ENCODE data around the gene TMEM158. TPM values are rescaled to one million over a fixed set of nuclear protein-coding genes. Genes with fewer than 3 reads are reported as not detected.

TMEM158 gene
- total RNA-seq, 1 donor from 2014 or later = 1.2 TPM

DNA sequence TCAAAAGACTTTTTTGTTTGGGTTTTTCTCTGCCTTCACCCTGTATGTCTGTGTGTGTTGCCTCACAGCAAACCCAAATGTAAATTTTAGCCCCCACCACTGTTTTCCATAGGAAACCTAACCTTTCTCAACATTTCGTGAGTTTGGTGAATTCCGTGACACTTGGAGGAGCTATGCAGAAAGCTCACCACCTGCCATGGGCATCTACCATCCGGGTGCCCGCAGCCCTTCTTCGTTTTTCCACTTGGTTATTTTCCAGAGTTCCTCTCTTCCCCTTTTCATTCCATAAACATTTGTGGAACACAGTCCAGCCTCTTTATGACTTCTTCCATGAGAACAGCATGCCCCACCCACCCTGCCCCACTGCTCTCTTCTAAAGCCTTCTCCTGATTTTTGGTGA, 31.3 kb downstream of the TMEM158 start:
- Histone ChIP-seq H3K4me1 (no peaks in the 10 kb centered on the region), H3K4me3 (no peak overlapping the region), H3K36me3 (no peaks in the 10 kb centered on the region), H3K27ac (no peak overlapping the region), H3K9me3 (no peaks in the 10 kb centered on the region), H3K27me3 (no peaks in the 10 kb centered on the region)
- no peak for DNase-seq (ENCODE audit: extremely low spot score in 2 of 2)
- TF ChIP-seq CTCF (IDR thresholded peaks at IDR 0.05) (no peak), POLR2AphosphoS5 (IDR thresholded peaks at IDR 0.05; ENCODE audit: insufficient read depth in 1 of 2, low read depth in 1 of 2) (no peak), POLR2A (IDR thresholded peaks at IDR 0.05) (no peak)
- intact Hi-C loops (cut with DNase I) = no loop called here

DNA sequence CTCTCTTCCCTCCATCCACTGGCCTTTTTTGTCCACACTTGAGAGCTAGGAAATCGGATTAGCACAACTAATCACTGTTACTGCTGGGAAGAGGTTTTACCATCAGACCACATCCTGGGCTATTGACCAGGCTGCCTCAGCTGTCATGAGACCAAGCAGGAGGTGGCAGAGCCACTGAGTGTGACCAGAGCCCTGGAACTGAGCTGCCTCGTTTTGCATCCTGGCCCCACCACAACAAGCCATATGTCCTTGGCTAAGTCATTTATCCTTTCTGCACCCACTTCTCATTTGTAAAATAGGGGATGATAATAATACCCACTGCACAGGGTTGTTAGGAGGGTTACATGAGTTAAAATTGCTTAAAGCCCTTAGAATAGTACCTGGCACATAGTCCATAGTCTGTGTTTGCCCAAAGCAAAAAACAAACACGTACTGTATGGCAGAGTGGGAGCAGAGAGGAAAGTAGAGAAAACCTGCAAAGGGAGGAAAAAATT, 34.1 kb downstream of the TMEM158 start:
- Histone ChIP-seq H3K4me3 (no peak overlapping the region), H3K27ac (no peak overlapping the region), H3K27me3 (no peaks in the 10 kb centered on the region), H3K36me3 (no peaks in the 10 kb centered on the region), H3K9me3 (no peaks in the 10 kb centered on the region), H3K4me1 (no peaks in the 10 kb centered on the region)
- TF ChIP-seq CTCF (IDR thresholded peaks at IDR 0.05) (no peak), POLR2AphosphoS5 (IDR thresholded peaks at IDR 0.05; ENCODE audit: insufficient read depth in 1 of 2, low read depth in 1 of 2) (no peak), POLR2A (IDR thresholded peaks at IDR 0.05) (no peak)
- intact Hi-C loops (cut with DNase I) = no loop called here
- DNase-seq (ENCODE audit: extremely low spot score in 2 of 2) = no peak

DNA sequence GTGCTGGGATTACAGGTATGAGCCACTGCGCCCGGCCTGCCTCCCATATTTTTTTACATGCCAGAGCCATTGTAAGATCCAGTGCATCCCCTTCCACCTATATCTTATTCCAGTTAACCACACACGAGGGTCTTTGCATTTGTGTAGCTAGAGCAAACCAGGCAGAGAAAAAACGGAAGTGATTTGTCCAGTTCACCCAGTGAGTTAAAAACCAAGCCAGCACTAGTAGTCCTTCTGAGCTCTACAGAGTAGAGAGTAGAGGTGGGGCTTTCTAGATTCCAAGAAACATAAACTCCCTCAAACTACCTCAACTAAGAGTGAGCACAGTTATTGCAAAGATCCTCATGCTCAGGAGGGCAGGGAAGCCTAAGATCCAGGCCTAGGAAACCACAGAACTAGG, 34.7 kb downstream of the TMEM158 start:
- Histone ChIP-seq H3K36me3 (no peaks in the 10 kb centered on the region), H3K4me3 (no peak overlapping the region), H3K9me3 (no peaks in the 10 kb centered on the region), H3K27ac (no peak overlapping the region), H3K27me3 (no peaks in the 10 kb centered on the region), H3K4me1 (no peaks in the 10 kb centered on the region)
- intact Hi-C loops (cut with DNase I) = no loop called here
- TF ChIP-seq POLR2A (IDR thresholded peaks at IDR 0.05) (no peak), POLR2AphosphoS5 (IDR thresholded peaks at IDR 0.05; ENCODE audit: insufficient read depth in 1 of 2, low read depth in 1 of 2) (no peak), CTCF (IDR thresholded peaks at IDR 0.05) (no peak)
- no peak for DNase-seq (ENCODE audit: extremely low spot score in 2 of 2)

DNA sequence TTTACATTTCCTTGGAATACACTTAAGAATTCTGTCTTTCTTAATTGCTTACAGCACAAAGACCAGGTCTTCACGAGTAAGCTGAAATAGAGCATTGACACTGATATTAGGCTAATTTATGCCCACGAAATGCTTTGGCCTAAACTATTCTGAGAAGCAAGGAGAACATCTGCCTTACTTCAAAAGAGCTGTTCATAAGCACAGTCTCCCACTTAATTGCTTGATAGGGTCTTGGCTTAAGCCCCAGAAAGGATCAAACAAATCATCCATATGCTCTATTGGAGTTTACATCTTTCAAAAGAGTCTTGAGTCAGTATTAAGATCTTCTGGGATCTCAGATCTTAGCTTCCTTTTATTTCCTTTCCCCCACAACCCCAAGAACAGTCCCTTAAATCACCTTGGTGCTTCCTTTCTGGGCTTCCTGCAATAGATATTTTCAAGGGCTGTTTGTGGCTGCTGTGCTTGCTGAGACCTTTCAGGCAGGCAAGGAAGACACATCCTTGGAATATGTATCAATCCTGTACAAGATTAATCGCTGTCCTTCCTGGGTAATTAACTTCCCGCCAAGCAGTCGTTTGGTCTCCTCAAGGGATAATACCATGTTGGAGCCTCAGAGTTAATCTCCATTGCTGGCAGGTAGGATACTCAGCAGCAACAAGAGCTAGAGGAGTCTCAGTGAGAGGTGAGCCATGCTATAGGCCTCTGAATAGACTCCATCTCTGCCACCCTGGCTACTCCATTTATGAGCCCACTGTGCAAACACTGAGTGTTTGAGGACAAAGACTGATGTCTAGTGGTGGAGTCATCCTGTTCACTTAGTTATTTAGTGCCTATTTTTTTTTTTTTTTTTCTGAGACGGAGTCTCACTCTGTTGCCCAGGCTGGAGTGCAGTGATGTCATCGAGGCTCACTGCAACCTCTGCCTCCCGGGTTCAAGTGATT, 37.1 kb downstream of the TMEM158 start:
- H3K27ac ChIP-seq = no peak overlapping the region
- intact Hi-C loops (cut with DNase I) = no loop called here

More for the DNA sequence above, 37.1 kb downstream of the TMEM158 start:
- H3K4me1 ChIP-seq = peaks cover 8% of the 10 kb centered on the region
- no peaks in the 10 kb centered on the region for H3K36me3 ChIP-seq
- TF ChIP-seq POLR2A (IDR thresholded peaks at IDR 0.05) (no peak), POLR2AphosphoS5 (IDR thresholded peaks at IDR 0.05; ENCODE audit: insufficient read depth in 1 of 2, low read depth in 1 of 2) (no peak), CTCF (IDR thresholded peaks at IDR 0.05) (no peak)
- H3K9me3 ChIP-seq = no peaks in the 10 kb centered on the region
- no peak for DNase-seq (ENCODE audit: extremely low spot score in 2 of 2)
- H3K27me3 ChIP-seq = no peaks in the 10 kb centered on the region
- H3K4me3 ChIP-seq = no peak overlapping the region

Data from vagina (tissue), 2 donors.